NOMO-1 treated with dmso at 0.1 percent for 144 hours (cell line): ENCODE measurements around the gene GPER1.
"Not testable (repeated sequence)": the region's sequence is repeated elsewhere in the genome, so short reads cannot be mapped to it uniquely, and the experiment has no call there.

Experiments used
- DNase-seq: peaks from one replicate; lab custom pipeline; 2025; ENCODE audit not compliant: unreplicated experiment; lab: John Stamatoyannopoulos, UW

The GPER1 gene

DNA sequence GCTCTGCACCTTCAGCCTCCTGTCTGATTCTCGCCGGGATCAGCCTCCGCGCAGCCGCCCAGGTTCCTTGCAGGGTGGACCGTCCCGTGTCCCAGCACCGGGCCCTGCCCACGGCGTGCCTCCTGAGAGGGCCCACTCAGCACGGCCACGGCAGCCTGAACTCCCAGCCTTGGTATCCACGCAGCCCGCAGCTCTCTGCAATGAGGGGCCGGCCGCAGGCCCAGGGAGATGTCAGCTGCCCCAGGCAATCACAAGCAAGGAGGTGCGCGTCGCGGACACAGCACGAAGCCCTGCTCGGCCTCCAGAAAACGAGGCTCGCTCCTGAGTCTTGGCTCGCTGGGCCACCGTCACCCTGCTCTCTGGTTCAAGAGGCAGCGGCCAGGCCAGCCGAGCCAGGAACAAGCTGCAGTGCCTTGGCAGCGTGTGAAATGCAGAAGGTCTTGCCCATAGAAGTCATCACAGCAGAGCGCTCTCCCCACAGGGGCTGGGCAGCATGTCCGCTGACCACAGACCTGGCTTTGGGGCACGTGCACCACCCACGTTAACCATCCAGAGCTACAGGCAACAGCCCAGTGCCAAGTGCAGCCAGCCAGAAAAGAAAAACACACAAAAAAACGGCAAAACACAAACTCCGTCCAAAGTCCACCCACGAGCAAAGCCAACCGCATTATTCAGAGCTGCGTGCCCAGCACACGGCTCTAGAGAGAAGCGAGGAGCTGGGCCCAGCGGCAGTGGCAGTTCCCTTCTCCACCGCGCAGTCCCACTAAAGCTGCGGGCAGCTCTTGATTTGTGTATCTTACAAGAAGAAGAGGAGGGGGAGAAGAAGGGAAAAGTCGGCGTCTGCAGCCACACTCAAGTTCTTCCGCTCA lies 13.9 kb downstream of the GPER1 start:
- DNase-seq, result no peak

DNA sequence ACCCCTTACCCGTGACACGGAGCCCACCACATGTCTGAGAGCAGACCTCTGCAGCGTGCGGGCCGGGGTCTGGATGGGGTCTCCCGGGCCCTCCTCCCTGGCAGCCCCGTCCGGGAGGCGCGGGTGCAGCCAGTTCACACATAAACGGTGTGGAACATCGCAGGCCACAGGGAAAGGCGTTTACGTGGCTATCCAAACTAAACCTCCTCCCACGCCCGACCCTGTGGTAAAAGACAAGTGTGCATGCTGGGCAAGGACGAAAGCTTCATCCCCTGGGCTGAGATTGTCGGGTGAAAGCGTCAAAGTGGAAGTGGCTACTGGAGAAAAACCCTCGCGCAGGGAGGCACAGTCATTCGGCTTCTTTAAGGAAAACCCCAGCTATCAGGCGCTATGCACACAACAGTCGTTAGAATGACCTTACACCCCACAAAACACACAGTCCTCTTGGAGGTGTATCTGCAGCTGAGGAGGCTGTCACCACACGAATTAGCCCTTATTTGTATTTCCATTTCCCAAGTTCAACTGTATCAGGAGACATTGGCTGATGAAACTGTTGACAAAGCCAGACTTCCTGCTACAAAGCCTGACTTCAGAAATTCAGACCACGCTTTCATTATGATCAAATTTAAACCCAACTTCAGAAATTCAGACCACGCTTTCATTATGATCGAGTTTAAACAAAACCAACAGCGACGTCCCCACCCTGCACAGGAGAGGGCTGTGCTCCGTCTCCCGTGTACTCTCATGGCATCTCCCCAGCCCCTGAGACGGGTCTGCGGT lies 15.3 kb downstream of the GPER1 start:
- DNase-seq, result no peak

DNA sequence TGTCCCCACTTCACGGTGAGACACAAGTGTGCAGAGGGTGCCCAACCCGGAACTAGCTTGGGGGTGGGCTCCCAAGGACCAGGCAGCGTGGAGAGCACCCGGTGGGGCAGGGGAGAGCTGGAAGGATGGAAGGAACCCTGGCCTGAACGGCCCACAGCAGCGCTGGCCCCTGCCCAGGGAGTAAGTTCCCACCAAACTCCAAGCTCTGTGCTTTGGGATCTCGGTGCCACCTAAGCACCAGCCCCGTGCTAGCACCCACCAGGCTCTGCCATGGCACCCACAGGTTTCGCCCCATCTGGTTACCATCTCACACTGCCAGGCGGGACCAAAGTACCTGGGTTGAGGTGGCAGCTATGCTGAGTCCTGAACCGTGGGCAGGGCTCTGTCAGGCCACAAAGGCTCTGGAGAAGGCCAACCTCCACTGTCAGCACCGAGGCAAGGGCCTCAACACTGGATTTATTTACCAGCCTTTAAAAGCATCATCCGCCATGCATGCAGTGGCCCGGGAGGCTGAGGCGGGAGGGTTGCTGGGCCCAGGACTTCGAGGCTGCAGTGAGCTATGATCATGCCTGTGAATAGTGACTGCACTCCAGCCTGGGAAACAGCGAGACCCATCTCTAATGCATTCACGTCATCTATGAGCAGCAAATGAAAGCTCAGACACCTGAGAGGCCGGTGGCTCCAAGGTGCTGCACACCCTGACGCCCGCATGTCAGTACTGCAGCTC lies 16.0 kb downstream of the GPER1 start:
- DNase-seq, result no peak

DNA sequence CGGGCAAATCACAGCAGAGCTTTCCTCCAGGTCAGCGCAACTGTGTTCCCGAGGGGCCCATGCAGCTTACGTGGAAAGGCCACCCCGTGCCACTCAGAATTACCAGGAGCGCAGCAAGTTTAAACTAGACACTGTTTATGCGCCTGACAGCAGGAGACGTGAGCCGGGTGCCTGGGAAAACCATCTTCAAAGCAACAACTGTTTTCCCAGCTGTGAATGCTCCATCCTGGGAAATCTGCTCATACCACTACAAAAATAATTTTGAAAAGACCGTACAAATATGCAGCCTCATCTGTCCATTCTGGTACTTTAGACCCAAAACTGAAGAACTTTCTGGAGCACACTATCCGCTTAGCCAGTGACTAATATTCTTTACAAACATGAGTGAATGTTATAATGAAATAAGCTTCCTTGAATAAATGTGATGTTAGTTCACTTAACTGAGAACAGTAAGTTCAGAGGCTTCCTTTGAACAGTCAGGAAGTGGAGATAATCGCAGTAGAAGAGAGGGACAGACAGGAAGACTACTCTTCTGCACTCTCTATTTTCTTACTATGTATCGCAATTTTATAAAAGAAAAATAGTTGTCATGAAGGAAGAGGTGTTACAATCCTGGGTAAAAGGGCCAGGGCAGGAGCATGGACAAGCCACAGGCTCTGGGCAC lies 16.7 kb downstream of the GPER1 start:
- no peak for DNase-seq

DNA sequence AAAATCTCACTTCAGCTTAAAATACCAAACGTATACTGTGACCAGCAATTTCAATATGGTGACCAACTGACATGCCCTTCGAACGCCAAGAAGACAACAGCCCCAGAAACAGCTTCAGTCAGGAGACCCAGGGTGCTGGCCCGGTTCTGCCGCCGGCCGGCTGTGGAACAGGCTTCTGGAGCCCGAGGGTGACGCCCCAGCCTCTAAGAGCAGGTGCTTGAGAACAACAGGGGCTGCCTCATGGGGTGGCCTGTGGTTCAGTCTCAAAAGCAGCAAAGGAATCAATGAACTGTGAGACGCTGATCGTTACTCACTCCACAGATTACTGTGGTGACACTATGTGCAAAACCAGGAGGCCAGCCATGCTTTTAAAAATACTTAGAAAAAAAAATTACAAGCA lies 17.3 kb downstream of the GPER1 start:
- DNase-seq, result no peak

DNA sequence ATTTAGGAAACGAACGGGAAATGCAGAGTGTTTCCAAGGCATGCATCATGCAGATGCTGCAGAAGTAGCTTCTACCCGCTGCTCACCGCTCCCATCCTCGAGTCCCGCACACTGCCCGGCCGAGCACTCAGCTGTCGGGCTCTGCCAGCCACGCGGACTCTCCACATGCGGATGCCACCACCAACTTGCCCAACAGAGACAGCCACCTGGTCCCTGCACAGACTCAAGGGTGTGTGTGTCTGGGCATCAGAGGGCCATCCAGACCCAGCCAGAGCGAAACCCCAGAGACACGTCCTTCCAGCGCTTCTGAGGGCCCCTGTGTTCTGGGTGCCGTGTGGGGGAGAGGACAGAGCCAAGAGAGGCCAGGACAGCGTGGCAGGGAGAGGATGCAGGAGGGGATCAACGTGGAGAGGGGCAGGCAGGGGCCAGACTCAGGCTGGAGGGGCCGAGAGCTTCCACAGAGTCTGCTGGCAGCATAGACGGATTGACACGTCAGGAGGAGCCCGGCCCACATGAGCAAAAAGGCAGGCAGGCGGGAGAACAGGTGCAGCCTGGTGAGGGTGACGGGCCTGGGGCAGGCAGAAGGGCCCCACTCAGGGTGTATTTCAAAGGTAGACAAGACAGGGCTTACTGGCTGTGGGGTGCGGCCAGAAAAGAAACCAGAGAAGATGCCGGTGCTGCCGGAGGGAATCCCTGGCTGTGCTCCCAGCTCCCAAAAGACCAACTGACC lies 18.3 kb downstream of the GPER1 start:
- no peak for DNase-seq

DNA sequence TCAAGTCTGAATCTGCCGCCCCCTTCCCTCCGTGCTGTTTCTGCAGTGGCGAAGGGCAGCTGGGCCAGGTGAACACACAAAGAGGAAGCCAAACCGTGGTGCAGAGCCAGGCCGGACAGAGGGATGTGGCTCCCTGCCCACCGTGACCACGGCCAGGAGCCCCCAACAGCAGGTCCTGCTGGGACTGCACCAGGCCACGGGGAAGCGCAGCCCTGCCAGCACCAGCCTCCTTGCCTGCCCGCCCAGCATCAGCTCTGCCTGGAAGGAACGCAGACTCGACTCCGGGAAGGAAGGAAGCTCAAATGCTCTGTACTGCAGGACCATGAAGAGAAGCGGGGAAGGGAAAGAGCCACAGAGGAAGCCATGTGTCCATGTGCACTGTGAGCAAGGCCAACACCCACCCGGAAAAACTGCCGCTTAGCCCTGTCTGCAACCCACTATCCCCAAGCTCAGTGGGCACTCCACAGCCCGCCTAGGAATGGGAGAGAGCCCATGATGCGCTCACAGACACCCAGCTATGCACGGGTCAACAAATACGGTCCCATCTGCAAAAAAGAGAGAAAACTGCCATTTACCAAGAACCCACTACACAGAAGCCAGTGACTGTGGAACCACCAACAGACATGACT lies 19.0 kb downstream of the GPER1 start:
- DNase-seq, result no peak

DNA sequence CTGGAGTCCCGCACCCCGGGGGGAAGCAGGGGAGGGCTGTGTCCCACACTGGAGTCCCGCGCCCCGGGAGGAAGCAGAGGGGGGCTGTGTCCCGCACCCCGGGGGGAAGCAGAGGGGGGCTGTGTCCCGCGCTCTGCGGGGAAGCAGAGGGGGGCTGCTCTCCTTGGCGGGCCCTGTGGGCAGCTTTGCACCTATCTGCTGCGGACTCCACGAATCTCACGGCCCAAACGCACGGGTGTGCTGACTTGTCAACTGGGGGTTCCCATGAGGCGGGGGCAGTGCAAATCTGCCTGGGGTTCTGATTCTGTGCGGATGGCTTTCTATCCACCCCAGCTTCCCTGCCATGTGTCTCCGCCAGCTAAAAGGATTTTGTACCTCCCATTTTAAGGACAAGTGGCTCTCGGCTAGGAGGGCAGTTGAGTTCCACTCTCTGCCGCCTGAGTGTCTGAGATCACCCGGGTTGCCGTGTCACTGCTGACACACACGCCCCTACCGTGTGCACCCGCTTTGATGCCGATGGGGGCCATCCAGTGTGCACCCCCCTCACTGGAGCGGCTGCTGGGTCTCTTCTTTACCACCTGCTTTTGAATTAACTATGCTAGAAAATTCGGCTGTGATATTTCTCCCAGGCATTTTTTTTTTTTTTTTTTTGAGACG lies 20.5 kb downstream of the GPER1 start:
- no peak for DNase-seq

DNA sequence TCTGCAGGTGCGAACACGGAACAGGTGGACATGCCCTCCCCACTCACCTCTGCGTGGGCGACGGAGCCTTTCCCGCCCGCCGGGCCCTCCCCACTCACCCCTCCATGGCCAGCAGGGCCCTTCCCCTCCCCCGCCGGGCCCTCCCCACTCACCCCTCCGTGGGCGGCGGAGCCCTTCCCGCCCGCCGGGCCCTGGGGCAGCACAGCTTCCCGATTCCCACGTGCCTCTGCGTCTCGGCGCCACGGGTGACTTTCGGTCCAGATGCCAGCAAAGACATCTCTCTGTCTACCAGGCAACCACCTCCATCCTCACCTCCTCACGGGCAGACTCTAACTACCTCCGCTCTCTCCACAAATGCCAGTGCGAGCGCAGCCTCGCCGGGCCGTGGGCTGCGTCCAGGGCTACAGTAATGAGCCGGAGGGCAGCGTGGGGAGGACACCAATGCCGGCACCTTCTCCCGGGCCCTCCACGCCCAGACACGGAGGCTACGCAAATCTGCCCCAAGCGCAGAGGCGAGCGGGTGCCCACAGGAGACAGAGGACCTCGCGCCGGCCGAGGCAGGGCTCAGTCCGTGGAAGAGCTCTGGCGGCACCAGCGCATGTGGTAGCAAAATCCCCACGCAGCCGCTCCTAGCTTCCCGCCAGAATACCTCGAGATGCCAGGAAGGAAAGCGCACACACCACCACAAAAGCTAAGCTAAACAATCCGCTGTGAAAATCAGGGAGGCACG lies 21.8 kb downstream of the GPER1 start:
- DNase-seq, result no peak

DNA sequence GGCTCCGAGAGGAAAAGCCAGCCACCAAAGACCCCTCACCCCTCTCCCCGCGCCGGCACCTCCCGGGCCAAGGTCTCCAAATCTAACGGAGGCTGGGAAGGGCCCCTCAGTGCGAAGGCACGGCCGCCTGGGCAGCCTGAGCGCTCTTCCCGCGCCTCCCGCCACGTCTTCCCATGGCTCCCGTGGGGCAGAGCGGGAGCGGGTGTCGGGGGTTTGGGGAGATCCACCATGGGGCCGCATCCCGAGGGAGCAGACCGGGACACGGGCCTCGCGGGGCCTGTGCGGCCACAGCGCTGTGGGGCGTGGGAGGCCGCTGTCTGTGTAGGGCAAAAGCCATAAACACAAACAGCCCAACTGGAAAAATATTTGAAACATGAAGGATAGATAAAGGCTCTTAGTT lies 22.4 kb downstream of the GPER1 start:
- DNase-seq, result no peak

DNA sequence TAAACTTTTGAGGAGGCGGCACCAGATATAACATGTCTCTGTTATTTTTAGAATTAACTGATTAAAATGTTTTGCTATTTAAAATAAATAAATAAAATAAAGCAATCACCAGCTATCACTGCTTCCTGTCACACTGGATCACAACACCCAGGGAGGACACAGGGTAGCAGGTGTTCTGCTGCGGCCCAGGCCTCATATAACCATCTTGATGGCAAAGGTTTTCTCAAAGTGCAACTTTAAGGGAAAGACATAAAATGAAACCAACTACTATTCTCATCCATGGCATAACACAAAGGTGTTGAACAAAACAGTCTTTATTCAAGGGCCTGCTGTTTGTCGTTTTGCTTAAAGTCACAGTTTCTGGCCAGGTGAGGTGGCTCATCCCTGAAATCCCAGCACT lies 23.2 kb downstream of the GPER1 start:
- DNase-seq, result no peak

DNA sequence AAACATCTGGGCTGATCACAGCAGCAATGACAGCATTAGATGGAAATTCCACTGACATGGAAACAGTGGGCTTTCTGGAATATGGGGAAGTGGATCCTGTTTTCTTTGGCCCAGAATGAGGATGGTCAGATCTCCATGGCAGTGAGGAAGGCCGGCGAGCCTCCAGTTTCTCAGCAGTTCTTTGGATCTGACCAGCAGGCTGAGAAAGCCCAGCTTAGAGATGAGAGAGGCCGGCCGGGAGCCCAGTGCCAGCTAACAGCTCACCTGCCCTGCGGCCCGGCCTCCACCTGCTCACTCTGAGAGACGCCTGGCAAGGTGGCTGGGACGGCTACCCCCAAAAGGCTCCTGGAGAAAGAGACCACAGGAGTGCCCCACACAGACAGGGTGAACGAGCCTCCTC lies 24.2 kb downstream of the GPER1 start:
- DNase-seq, result no peak

DNA sequence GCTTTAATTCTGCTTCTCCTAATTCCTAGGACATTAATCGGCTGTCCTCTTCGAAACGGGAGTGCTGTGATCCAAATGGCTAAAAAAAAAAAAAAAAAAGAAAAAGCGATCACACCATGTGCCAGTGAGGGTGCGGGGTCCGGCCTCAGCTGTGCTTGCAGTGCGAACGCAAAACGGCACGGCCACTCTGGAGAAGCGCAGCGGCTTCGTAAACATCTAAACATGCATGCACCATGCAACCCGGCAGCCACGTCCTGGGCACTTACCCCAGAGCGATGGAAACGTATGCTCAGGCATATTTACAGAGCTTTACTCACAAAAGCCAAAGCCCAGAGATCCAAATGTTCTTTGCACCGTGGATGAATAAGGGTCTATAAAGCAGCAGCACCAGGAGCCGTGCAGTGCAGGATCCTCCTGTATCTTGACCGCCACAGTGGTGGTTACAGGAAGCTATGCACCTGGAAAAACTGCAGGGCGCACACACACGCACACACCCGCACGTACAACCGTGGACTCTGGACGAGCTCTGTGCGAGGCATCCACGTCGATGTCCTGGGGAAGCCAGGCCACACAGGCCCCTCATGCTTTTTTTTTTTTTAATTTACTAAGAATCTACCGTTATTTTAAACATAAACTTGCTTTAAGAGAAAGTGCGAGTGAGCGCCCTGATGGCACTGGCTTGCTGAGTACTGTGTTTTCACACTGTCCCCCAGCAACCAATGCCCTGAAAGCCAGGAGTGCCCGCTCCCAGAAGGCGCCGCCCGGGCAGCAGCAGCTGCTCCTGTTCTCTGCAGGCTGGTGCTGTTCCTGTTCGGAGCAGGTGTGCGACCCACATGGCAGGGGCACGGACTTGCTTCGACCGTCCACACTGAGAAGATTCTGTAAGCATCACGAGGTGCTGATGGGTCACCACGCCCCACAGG lies 25.0 kb downstream of the GPER1 start:
- DNase-seq, result no peak

DNA sequence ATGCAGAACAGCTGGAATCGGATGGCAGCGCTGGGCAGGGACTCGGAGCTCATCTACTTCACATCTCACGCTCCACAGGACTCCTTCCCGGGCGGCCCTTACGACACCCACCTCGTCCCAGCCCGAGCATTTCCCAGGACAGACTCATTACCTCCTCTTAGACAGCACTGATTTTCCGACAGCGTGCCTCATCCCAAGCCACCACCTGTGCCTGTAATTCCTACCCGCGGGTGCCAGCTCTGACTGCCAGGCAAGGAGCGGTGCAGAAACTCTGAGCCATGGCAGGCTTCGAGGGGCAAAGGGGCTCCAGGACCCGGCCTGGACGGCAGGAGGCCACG lies 25.6 kb downstream of the GPER1 start:
- DNase-seq, result no peak

DNA sequence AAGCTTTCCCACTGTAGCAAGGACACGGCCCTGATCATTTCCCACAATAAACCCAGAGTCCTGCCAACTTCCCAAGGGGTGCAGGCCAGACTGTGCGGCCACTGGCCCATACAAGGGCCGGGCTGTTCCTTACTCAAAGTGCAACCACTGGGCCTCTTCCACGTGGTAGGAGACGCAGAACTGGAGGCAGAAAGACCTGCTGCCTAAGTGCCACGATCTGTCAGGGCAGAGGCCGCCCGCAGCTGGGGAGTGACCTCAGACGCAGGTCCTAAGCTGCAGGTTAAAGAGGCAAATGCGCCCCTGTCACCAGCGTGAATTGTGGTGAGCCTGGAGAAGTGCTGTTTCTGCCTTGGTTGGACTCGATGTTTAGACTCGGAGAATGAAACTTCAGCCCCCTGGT lies 26.2 kb downstream of the GPER1 start:
- no peak for DNase-seq

DNA sequence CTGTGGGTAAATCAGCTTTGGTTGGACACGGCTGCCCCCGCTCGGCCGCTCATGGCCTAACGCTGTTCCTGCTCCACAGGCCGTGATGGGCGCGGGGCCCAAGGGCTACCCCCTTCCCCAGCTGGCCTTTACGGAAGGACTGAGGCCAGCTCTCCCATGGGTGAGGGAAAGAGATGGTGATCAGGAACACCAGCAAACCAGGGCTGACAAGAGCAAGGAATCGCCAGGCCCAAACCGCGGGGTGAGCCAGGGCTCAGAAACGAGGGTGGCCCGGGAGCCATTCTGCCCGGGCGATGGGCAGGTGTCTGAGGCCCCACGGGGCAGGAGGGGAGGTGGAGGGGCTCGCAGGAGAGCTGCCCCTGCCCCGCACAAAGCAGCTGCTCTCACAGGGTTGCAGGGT lies 26.6 kb downstream of the GPER1 start:
- DNase-seq, result no peak

DNA sequence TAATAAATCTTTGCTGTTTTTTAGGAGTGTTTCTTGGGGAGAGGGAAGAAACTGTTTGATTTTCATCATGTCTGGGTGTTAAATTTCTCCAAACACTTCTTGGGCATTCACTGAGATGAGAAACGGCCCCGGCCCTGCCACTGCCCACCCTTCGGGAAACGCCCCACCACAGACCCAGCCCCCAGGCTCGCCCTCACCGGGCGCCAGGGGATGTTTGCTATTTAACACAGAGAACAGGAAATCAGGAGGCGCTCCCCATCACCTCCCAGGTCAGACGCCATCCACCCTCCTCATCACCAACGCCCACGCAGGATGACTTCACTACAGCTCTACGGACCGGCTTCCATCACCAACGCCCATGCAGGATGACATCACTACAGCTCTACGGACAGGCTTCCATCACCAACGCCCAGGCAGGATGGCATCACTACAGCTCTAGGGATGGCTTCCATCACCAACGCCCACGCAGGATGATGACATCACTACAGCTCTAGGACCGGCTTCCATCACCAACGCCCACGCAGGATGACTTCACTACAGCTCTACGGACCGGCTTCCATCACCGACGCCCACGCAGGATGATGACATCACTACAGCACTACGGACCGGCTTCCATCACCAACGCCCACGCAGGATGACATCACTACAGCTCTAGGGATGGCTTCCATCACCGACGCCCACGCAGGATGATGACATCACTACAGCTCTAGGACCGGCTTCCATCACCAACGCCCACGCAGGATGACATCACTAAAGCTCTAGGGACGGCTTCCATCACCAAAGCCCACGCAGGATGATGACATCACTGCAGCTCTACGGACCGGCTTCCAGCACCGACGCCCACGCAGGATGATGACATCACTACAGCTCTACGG lies 27.5 kb downstream of the GPER1 start:
- not testable (repeated sequence) for DNase-seq
